Kidney epithelial cell (primary cell): ENCODE results near the gene PRLR. TPM values are rescaled to one million over a fixed set of nuclear protein-coding genes. Genes with fewer than 3 reads are reported as not detected.

Source experiments
- DNase-seq: peaks from one replicate; pipeline ENCODE4 v3.0.0-alpha.2; 2010; ENCODE audit warnings: low read depth
- H3K27me3 ChIP-seq: 2 replicates; pipeline ENCODE4 v1.6.0; 2011; ENCODE audit warnings: low read length; ENCODE audit not compliant: control insufficient read depth, insufficient read depth
- H3K36me3 ChIP-seq: 2 replicates; pipeline ENCODE4 v1.5.1; 2011; ENCODE audit warnings: low read length; ENCODE audit not compliant: control insufficient read depth, insufficient read depth
- H3K4me3 ChIP-seq: 2 replicates; pipeline ENCODE4 v1.5.1; 2011; ENCODE audit warnings: low read depth, mild to moderate bottlenecking, control low read depth, low read length
- CTCF ChIP-seq: IDR thresholded peaks from 2 replicates; pipeline ENCODE4 v1.5.1; 2011; ENCODE audit warnings: mild to moderate bottlenecking, moderate library complexity, low read length, control low read depth, inconsistent platforms; ENCODE audit not compliant: insufficient read depth, poor library complexity, severe bottlenecking
- total RNA-seq: library from RNA; depleted of rRNA; stranded (reverse); fragments of >200 nt; gene quantifications from 2 replicates; pipeline ENCODE4 v1.2.3, GENCODE V29; 2015

The PRLR gene
- total RNA-seq, 1 donor from 2014 or later = 3.8 TPM

GRCh38 chr5:35233121-35233520, 2.8 kb upstream of the PRLR start:
- Histone ChIP-seq H3K27me3 (peaks cover 12% of the 10 kb centered on the region), H3K36me3 (no peaks in the 10 kb centered on the region), H3K4me3 (no peak overlapping the region)
- no peak for TF ChIP-seq CTCF
- no peak for DNase-seq

GRCh38 chr5:35232124-35232523, 1.8 kb upstream of the PRLR start:
- Histone ChIP-seq H3K27me3 (peaks cover 12% of the 10 kb centered on the region), H3K36me3 (no peaks in the 10 kb centered on the region), H3K4me3 (no peak overlapping the region)
- no peak for TF ChIP-seq CTCF
- DNase-seq = no peak

GRCh38 chr5:35229076-35230037, 930 bp downstream of the PRLR start:
- Histone ChIP-seq H3K27me3 (peaks cover 12% of the 10 kb centered on the region), H3K36me3 (no peaks in the 10 kb centered on the region), H3K4me3 (peak overlapping the region; percentile 30)
- DNase-seq = no peak
- TF ChIP-seq CTCF = peak; percentile 46

- Histone ChIP-seq H3K36me3 (no peaks in the 10 kb centered on the region), H3K27me3 (peaks cover 12% of the 10 kb centered on the region), H3K4me3 (no peak overlapping the region)
- TF ChIP-seq CTCF = no peak
- no peak for DNase-seq
These were observed 2.0 kb downstream of the PRLR start for GRCh38 chr5:35228310-35228709.

- no peak for DNase-seq
- Histone ChIP-seq H3K27me3 (peaks cover 12% of the 10 kb centered on the region), H3K36me3 (no peaks in the 10 kb centered on the region), H3K4me3 (no peak overlapping the region)
- no peak for TF ChIP-seq CTCF
These were observed 2.6 kb downstream of the PRLR start for GRCh38 chr5:35227720-35228119.
